HEK293 (cell line): ENCODE results near the gene ATXN10.

Experiments
- CTCF ChIA-PET: fragments of 350-600 bp; formaldehyde crosslinking; extraction: SDS; loops from one replicate; lab custom pipeline; 2021; ENCODE audit warnings: antibody characterized with exemption; lab: Yijun Ruan, JAX
- POLR2A ChIA-PET: fragments of 300-600 bp; formaldehyde crosslinking; extraction: SDS; loops from one replicate; lab custom pipeline; 2020; ENCODE audit warnings: antibody characterized with exemption, inconsistent platforms; lab: Yijun Ruan, JAX
- H3K27ac ChIP-seq: fragments of 200-500 bp; sonication (Bioruptor generic); 2 replicates; pipeline ENCODE4 v1.5.1; 2014; ENCODE audit warnings: low read depth, low read length, control low read depth, inconsistent platforms; ENCODE audit errors: extremely low read depth
- H3K36me3 ChIP-seq, 2 experiments: fragments of 200-500 bp in 1 of 2; sonication (Bioruptor generic) in 1 of 2; 1 replicate in 1 of 2; 2 replicates in 1 of 2; pipeline ENCODE4 v1.5.1; 2014 to 2017; ENCODE audit warnings: inconsistent platforms in 2 of 2, low read length in 2 of 2; ENCODE audit not compliant: control insufficient read depth in 2 of 2, insufficient read depth in 1 of 2
- H3K4me1 ChIP-seq: fragments of 200-500 bp; sonication (Bioruptor generic); 2 replicates; pipeline ENCODE4 v1.5.1; 2014; ENCODE audit warnings: mild to moderate bottlenecking, low read length, inconsistent platforms; ENCODE audit not compliant: control insufficient read depth, insufficient read depth
- H3K4me3 ChIP-seq: 2 replicates; pipeline ENCODE4 v1.5.1; 2011; ENCODE audit warnings: low read depth, mild to moderate bottlenecking, control low read depth, low read length, moderate library complexity
- H3K9me3 ChIP-seq: fragments of 200-500 bp; sonication (Bioruptor generic); 2 replicates; pipeline ENCODE4 v1.5.1; 2014; ENCODE audit warnings: low read depth, low read length, inconsistent platforms; ENCODE audit not compliant: control insufficient read depth, insufficient read depth
- BCL6B ChIP-seq: fragments of 450-650 bp; formaldehyde crosslinking; IDR thresholded peaks from 2 replicates; pipeline ENCODE4 v1.5.1; 2017; ENCODE audit warnings: missing biosample characterization, missing genetic modification characterization
- SETDB1 ChIP-seq: IDR thresholded peaks from one replicate; pipeline ENCODE4 v1.6.1; 2017; ENCODE audit warnings: mild to moderate bottlenecking, low read length, moderate library complexity, mixed read lengths; ENCODE audit not compliant: insufficient read length
- ZFP69B ChIP-seq: fragments of 450-650 bp; formaldehyde crosslinking; IDR thresholded peaks from 2 replicates; pipeline ENCODE4 v1.5.1; 2016; ENCODE audit warnings: missing biosample characterization, missing genetic modification characterization
- ZIC2 ChIP-seq: fragments of 450-650 bp; formaldehyde crosslinking; IDR thresholded peaks from 2 replicates; pipeline ENCODE4 v1.5.1; 2016; ENCODE audit warnings: missing biosample characterization, missing genetic modification characterization
- ZNF112 ChIP-seq: fragments of 450-650 bp; formaldehyde crosslinking; IDR thresholded peaks from 2 replicates; pipeline ENCODE4 v1.5.0; 2017; ENCODE audit warnings: missing biosample characterization, missing genetic modification characterization
- ZNF2 ChIP-seq: fragments of 450-650 bp; formaldehyde crosslinking; IDR thresholded peaks from 2 replicates; pipeline ENCODE4 v1.5.1; 2016; ENCODE audit warnings: missing biosample characterization, missing genetic modification characterization
- ZNF223 ChIP-seq: fragments of 450-650 bp; formaldehyde crosslinking; IDR thresholded peaks from 2 replicates; pipeline ENCODE4 v1.5.1; 2016; ENCODE audit warnings: missing biosample characterization, missing genetic modification characterization
- ZNF292 ChIP-seq: fragments of 450-650 bp; formaldehyde crosslinking; IDR thresholded peaks from 2 replicates; pipeline ENCODE4 v1.5.1; 2016; ENCODE audit warnings: low read depth, missing biosample characterization, missing genetic modification characterization, borderline replicate concordance
- ZNF302 ChIP-seq: fragments of 450-650 bp; formaldehyde crosslinking; IDR thresholded peaks from 2 replicates; pipeline ENCODE4 v1.5.1; 2016; ENCODE audit warnings: missing biosample characterization, missing genetic modification characterization, low read depth
- ZNF449 ChIP-seq: fragments of 450-650 bp; formaldehyde crosslinking; IDR thresholded peaks from 2 replicates; pipeline ENCODE4 v1.5.1; 2017; ENCODE audit warnings: missing biosample characterization, mild to moderate bottlenecking, missing genetic modification characterization, moderate library complexity
- ZNF473 ChIP-seq: fragments of 450-650 bp; formaldehyde crosslinking; IDR thresholded peaks from 2 replicates; pipeline ENCODE4 v1.5.1; 2017; ENCODE audit warnings: missing biosample characterization, missing genetic modification characterization
- ZNF654 ChIP-seq: fragments of 450-650 bp; formaldehyde crosslinking; IDR thresholded peaks from 2 replicates; pipeline ENCODE4 v1.5.1; 2016; ENCODE audit warnings: low read depth, missing biosample characterization, missing genetic modification characterization
- ZNF692 ChIP-seq: fragments of 450-650 bp; formaldehyde crosslinking; IDR thresholded peaks from 2 replicates; pipeline ENCODE4 v1.5.1; 2016; ENCODE audit warnings: missing biosample characterization, missing genetic modification characterization
- TF ChIP-seq, protein P1 (sequence below): fragments of 450-650 bp; formaldehyde crosslinking; IDR thresholded peaks from 2 replicates; pipeline ENCODE4 v1.5.1; 2016; ENCODE audit warnings: missing biosample characterization, missing genetic modification characterization
- TF ChIP-seq, protein P2 (sequence below): fragments of 450-650 bp; formaldehyde crosslinking; IDR thresholded peaks from 2 replicates; pipeline ENCODE4 v1.5.1; 2016; ENCODE audit warnings: missing biosample characterization, missing genetic modification characterization

Gene ATXN10

GRCh38 chr22:45784357-45785277, 113.0 kb downstream of the ATXN10 start:
- Histone ChIP-seq H3K4me3 (no peak overlapping the region), H3K4me1 (0 out of 2 replicates have a peak, but pooled peaks cover 5% of the 10 kb centered on the region), H3K9me3 (no peaks in the 10 kb centered on the region), H3K36me3 (no peaks in the 10 kb centered on the region), H3K27ac (no peak overlapping the region)
- POLR2A ChIA-PET = interaction anchor here (0.5 kb wide), 1 partner anchor 131 kb away, joined by 3 read pairs; no protein-coding TSS in a partner anchor
- CTCF ChIA-PET = interaction anchor here (1.5 kb wide), 1 partner anchor 11 kb away, joined by 3 read pairs; no protein-coding TSS in a partner anchor
- TF ChIP-seq ZNF112 (tag by site-specific recombination) (no peak), ZNF692 (tag by site-specific recombination) (no peak), ZIC2 (tag by site-specific recombination) (0 out of 2 replicates have a peak, but pooled peaks have one; percentile 16), ZNF473 (tag by site-specific recombination) (no peak), SETDB1 (no peak), ZNF302 (tag by site-specific recombination) (no peak)

DNA sequence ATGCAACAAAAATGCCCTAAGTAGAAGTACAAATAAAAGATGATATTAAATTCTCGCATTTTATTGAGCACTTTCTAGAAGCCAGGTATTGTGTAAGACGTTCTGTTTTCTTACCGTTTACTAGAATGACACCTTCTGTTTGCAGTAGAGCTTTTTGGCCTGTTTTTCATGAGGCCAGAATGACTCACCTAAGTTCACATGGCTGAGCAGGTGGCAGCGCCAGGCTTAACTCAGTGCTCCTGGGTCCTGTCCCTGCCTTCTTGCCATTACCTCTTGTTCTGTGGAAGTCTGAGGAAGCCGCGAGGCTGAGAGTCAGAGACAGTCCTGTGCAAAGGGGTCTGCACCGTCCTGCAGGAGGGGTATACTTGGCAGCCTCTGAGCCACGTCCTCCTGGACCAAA, 113.8 kb downstream of the ATXN10 start:
- TF ChIP-seq ZNF292 (tag by site-specific recombination) (no peak), ZNF2 (no peak), ZFP69B (tag by site-specific recombination) (no peak), ZNF449 (tag by site-specific recombination) (no peak), ZNF223 (no peak), BCL6B (tag by site-specific recombination) (no peak), ZNF654 (tag by site-specific recombination) (no peak)
- TF ChIP-seq, protein P1, sequence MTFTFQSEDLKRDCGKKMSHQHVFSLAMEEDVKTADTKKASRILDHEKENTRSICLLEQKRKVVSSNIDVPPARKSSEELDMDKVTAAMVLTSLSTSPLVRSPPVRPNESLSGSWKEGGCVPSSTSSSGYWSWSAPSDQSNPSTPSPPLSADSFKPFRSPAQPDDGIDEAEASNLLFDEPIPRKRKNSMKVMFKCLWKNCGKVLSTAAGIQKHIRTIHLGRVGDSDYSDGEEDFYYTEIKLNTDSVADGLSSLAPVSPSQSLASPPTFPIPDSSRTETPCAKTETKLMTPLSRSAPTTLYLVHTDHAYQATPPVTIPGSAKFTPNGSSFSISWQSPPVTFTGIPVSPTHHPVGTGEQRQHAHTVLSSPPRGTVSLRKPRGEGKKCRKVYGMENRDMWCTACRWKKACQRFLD (tag by site-specific recombination) = no peak
- TF ChIP-seq, protein P2, sequence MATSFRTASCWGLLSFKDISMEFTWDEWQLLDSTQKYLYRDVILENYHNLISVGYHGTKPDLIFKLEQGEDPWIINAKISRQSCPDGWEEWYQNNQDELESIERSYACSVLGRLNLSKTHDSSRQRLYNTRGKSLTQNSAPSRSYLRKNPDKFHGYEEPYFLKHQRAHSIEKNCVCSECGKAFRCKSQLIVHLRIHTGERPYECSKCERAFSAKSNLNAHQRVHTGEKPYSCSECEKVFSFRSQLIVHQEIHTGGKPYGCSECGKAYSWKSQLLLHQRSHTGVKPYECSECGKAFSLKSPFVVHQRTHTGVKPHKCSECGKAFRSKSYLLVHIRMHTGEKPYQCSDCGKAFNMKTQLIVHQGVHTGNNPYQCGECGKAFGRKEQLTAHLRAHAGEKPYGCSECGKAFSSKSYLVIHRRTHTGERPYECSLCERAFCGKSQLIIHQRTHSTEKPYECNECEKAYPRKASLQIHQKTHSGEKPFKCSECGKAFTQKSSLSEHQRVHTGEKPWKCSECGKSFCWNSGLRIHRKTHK = no peak
- H3K36me3 ChIP-seq = no peaks in the 10 kb centered on the region
- H3K27ac ChIP-seq = no peak overlapping the region
- H3K4me1 ChIP-seq = 0 out of 2 replicates have a peak, but pooled peaks cover 5% of the 10 kb centered on the region
- POLR2A ChIA-PET = no interaction called here
- CTCF ChIA-PET = interaction anchor here (0.7 to 1.5 kb wide), 3 partner anchors 10 to 35 kb away, joined by 3 to 4 read pairs (median 3); no protein-coding TSS in a partner anchor
- H3K4me3 ChIP-seq = no peak overlapping the region
- no peaks in the 10 kb centered on the region for H3K9me3 ChIP-seq
